ENCODE measurements around the gene PROZ.

PROZ gene

DNA sequence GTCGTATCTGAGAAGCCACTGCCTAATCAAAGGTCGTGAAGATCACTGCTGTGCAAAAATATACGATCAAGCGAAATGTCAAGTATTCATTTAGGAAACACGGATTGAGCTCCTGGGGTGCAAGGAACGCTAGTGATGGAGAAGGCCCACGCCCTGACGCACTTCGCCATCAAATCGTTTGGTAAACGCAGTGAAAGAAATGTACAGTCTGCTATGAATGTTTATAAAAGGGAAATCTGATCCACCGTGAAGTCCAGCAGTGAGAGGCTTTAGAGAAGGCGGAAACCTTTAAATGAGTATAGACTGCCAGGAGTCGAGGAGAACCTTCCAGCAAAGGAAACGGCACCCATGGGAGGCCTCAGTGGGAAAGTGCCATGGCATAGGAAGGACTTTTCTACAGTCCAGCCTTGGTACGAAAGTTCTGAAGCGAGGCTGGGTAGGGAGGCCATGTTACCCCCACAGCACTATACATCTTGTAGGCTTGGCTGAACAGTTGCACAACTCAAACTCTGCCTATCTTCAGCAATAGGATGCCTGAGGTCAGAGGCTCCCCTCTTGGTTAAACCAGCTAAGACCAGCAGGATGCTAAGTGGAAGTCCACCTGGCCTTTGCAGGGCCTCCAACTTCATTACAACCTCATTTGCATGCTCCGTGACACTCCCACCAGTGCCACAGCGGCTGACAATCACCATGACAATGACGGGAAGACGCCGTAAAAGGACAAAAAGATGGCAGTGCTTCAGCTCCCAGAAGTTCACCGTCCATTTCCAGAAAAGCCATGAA lies 29.6 kb downstream of the PROZ start:
- Histone ChIP-seq H3K23ac (ENCODE audit: low read length in 2 of 2) (peak overlapping the region in 1 of 2 experiments; percentile 83), H3K79me1 (replicated peaks; ENCODE audit: low read length, poor library complexity, severe bottlenecking) (peaks cover 8% of the 10 kb centered on the region), H3K4me1 (ENCODE audit: control insufficient read depth, insufficient read depth, low read depth, low read length) (peaks cover 24% of the 10 kb centered on the region), H3K4me3 (ENCODE audit: insufficient read depth in 1 of 2, low read depth in 1 of 2, low read length in 2 of 2) (peak overlapping the region in 1 of 2 experiments; percentile 25), H3K4me2 (ENCODE audit: low read length, poor library complexity, severe bottlenecking) (no peak overlapping the region), H2AK5ac (ENCODE audit: low read length, severe bottlenecking) (peak overlapping the region; percentile 84), H3K27me3 (ENCODE audit: control insufficient read depth in 1 of 2, insufficient read depth in 1 of 2, low read length in 2 of 2) (no peaks in the 10 kb centered on the region), H4K8ac (ENCODE audit: low read length) (peak overlapping the region; percentile 70), H4K91ac (ENCODE audit: low read length) (peak overlapping the region; percentile 45), H3K14ac (ENCODE audit: low read length in 2 of 2) (no peak overlapping the region), H3K4ac (ENCODE audit: low read depth in 1 of 2, low read length in 2 of 2) (peak overlapping the region; percentile 28 to 68), H2BK15ac (ENCODE audit: low read depth, poor library complexity, severe bottlenecking) (peak overlapping the region; percentile 60), H2BK120ac (ENCODE audit: low read depth, low read length) (peak overlapping the region; percentile 29), H3K36me3 (ENCODE audit: control insufficient read depth in 1 of 2, insufficient read depth in 2 of 2, low read depth in 1 of 2, low read length in 2 of 2) (peaks cover 18 to 63% of the 10 kb centered on the region in 2 experiments), H2BK12ac (ENCODE audit: low read length in 2 of 2) (peak overlapping the region; percentile 75 to 96), H3K18ac (ENCODE audit: low read depth in 1 of 2, low read length in 2 of 2) (peak overlapping the region; percentile 30 to 31), H3K9me3 (ENCODE audit: control insufficient read depth, low read length) (no peaks in the 10 kb centered on the region), H3K9ac (ENCODE audit: low read length) (peak overlapping the region; percentile 72), H3K27ac (ENCODE audit: low read length, poor library complexity, severe bottlenecking) (peak overlapping the region; percentile 77), H2AFZ (ENCODE audit: low read depth, low read length) (no peak overlapping the region), H2BK5ac (ENCODE audit: low read depth, low read length, poor library complexity, severe bottlenecking) (no peak overlapping the region)
- WGBS: 69% methylated on average over 23 of the region's 23 CpGs
- peak; percentile 37 for DNase-seq

DNA sequence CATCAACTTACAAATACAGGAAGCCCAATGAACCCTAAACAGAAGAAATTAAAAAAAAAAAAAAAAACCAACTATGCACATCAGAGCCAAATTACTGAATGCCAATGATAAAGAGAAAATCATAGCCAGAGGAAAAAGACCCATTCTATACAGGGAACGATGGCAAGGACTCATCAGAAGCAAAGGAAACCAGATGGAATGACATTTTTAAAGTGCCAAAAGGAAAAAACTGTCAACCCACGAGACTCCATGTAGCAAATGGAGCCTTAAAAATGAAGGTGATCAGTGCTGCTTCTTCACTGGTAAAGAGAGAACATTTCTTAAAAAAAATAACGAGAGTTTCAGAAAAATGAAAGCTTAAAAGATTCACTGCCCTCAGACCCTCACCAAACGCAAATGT lies 31.7 kb downstream of the PROZ start:
- H2BK5ac ChIP-seq (ENCODE audit: low read depth, low read length, poor library complexity, severe bottlenecking): no peak overlapping the region
- no peak overlapping the region for H3K4me2 ChIP-seq (ENCODE audit: low read length, poor library complexity, severe bottlenecking)
- H2BK12ac ChIP-seq (ENCODE audit: low read length in 2 of 2): no peak overlapping the region
- H4K8ac ChIP-seq (ENCODE audit: low read length): no peak overlapping the region
- peaks cover 14% of the 10 kb centered on the region for H3K4me1 ChIP-seq (ENCODE audit: control insufficient read depth, insufficient read depth, low read depth, low read length)
- H3K9me3 ChIP-seq (ENCODE audit: control insufficient read depth, low read length): no peaks in the 10 kb centered on the region
- no peak overlapping the region for H4K91ac ChIP-seq (ENCODE audit: low read length)
- H3K36me3 ChIP-seq (ENCODE audit: control insufficient read depth in 1 of 2, insufficient read depth in 2 of 2, low read depth in 1 of 2, low read length in 2 of 2): peaks cover 25 to 58% of the 10 kb centered on the region in 2 experiments
- no peak overlapping the region for H3K27ac ChIP-seq (ENCODE audit: low read length, poor library complexity, severe bottlenecking)
- H3K9ac ChIP-seq (ENCODE audit: low read length): no peak overlapping the region
- no peak overlapping the region for H3K23ac ChIP-seq (ENCODE audit: low read length in 2 of 2)
- H3K18ac ChIP-seq (ENCODE audit: low read depth in 1 of 2, low read length in 2 of 2): no peak overlapping the region
- no peak overlapping the region for H2AFZ ChIP-seq (ENCODE audit: low read depth, low read length)
- H3K4ac ChIP-seq (ENCODE audit: low read depth in 1 of 2, low read length in 2 of 2): no peak overlapping the region
- peaks cover 14% of the 10 kb centered on the region for H3K79me1 ChIP-seq (replicated peaks; ENCODE audit: low read length, poor library complexity, severe bottlenecking)
- H3K27me3 ChIP-seq (ENCODE audit: control insufficient read depth in 1 of 2, insufficient read depth in 1 of 2, low read length in 2 of 2): no peaks in the 10 kb centered on the region
- H2BK15ac ChIP-seq (ENCODE audit: low read depth, poor library complexity, severe bottlenecking): no peak overlapping the region
- 97% methylated on average over 3 of the region's 4 CpGs for WGBS
- H2AK5ac ChIP-seq (ENCODE audit: low read length, severe bottlenecking): no peak overlapping the region
- no peak overlapping the region for H3K14ac ChIP-seq (ENCODE audit: low read length in 2 of 2)
- no peak overlapping the region for H2BK120ac ChIP-seq (ENCODE audit: low read depth, low read length)
- H3K4me3 ChIP-seq (ENCODE audit: insufficient read depth in 1 of 2, low read depth in 1 of 2, low read length in 2 of 2): no peak overlapping the region
- no peak for DNase-seq

DNA sequence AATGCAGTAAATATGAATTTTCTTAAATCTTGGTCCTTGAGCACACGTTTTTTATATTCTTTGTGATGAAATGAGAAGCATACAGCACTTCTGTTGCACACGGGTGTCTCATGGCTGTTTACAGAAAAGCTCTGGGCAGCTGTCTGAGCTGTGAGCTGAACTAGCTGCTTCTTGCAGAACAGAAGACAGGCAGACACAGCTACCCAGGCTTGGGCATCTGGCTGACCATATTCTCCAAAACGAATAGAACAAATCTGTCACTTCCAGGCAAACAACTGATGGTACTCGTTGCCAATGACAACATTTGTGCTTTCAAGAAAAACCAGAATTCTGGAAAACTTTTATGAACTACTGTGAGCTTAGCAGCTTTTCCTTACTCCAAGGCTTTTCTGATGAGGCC lies 33.8 kb downstream of the PROZ start:
- H2AK5ac ChIP-seq (ENCODE audit: low read length, severe bottlenecking): no peak overlapping the region
- H3K36me3 ChIP-seq (ENCODE audit: control insufficient read depth in 1 of 2, insufficient read depth in 2 of 2, low read depth in 1 of 2, low read length in 2 of 2): peaks cover 31 to 77% of the 10 kb centered on the region in 2 experiments
- H2BK15ac ChIP-seq (ENCODE audit: low read depth, poor library complexity, severe bottlenecking): no peak overlapping the region
- no peak overlapping the region for H2BK12ac ChIP-seq (ENCODE audit: low read length in 2 of 2)
- WGBS: 83% methylated on average over 4 of the region's 4 CpGs
- H3K9me3 ChIP-seq (ENCODE audit: control insufficient read depth, low read length): no peaks in the 10 kb centered on the region
- no peak overlapping the region for H4K91ac ChIP-seq (ENCODE audit: low read length)
- H3K27ac ChIP-seq (ENCODE audit: low read length, poor library complexity, severe bottlenecking): no peak overlapping the region
- H2AFZ ChIP-seq (ENCODE audit: low read depth, low read length): no peak overlapping the region
- no peak overlapping the region for H4K8ac ChIP-seq (ENCODE audit: low read length)
- H2BK5ac ChIP-seq (ENCODE audit: low read depth, low read length, poor library complexity, severe bottlenecking): no peak overlapping the region
- H3K27me3 ChIP-seq (ENCODE audit: control insufficient read depth in 1 of 2, insufficient read depth in 1 of 2, low read length in 2 of 2): no peaks in the 10 kb centered on the region
- H3K18ac ChIP-seq (ENCODE audit: low read depth in 1 of 2, low read length in 2 of 2): no peak overlapping the region
- no peak overlapping the region for H2BK120ac ChIP-seq (ENCODE audit: low read depth, low read length)
- no peak overlapping the region for H3K4me3 ChIP-seq (ENCODE audit: insufficient read depth in 1 of 2, low read depth in 1 of 2, low read length in 2 of 2)
- H3K4me1 ChIP-seq (ENCODE audit: control insufficient read depth, insufficient read depth, low read depth, low read length): peaks cover 7% of the 10 kb centered on the region
- peaks cover 15% of the 10 kb centered on the region for H3K79me1 ChIP-seq (replicated peaks; ENCODE audit: low read length, poor library complexity, severe bottlenecking)
- no peak overlapping the region for H3K4ac ChIP-seq (ENCODE audit: low read depth in 1 of 2, low read length in 2 of 2)
- no peak overlapping the region for H3K14ac ChIP-seq (ENCODE audit: low read length in 2 of 2)
- no peak overlapping the region for H3K9ac ChIP-seq (ENCODE audit: low read length)
- H3K4me2 ChIP-seq (ENCODE audit: low read length, poor library complexity, severe bottlenecking): no peak overlapping the region
- no peak overlapping the region for H3K23ac ChIP-seq (ENCODE audit: low read length in 2 of 2)
- no peak for DNase-seq

DNA sequence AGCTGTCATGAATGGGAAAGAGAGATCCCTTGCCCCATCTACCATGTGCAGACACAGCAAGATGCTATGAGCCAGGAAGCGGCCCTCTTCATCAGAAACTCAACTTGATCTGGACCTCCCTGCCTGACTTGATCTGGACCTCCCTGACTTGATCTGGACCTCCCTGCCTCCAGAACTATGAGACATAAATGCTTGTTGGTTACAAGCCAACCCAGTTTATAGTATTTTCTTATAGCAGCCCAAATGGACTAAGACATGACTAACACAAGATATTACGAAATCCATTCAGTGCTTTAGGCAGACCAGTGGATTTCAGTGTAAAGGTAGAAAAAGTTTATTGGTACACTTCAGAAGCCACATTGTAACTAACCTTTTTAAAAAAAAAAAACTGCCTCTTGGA lies 34.5 kb downstream of the PROZ start:
- Histone ChIP-seq H3K27ac (ENCODE audit: low read length, poor library complexity, severe bottlenecking) (no peak overlapping the region), H3K9me3 (ENCODE audit: control insufficient read depth, low read length) (no peaks in the 10 kb centered on the region), H3K36me3 (ENCODE audit: control insufficient read depth in 1 of 2, insufficient read depth in 2 of 2, low read depth in 1 of 2, low read length in 2 of 2) (peaks cover 35 to 82% of the 10 kb centered on the region in 2 experiments), H3K9ac (ENCODE audit: low read length) (no peak overlapping the region), H4K8ac (ENCODE audit: low read length) (no peak overlapping the region), H3K79me1 (replicated peaks; ENCODE audit: low read length, poor library complexity, severe bottlenecking) (peaks cover 17% of the 10 kb centered on the region), H3K4me1 (ENCODE audit: control insufficient read depth, insufficient read depth, low read depth, low read length) (peaks cover 5% of the 10 kb centered on the region), H3K4me2 (ENCODE audit: low read length, poor library complexity, severe bottlenecking) (no peak overlapping the region), H3K14ac (ENCODE audit: low read length in 2 of 2) (no peak overlapping the region), H2AFZ (ENCODE audit: low read depth, low read length) (no peak overlapping the region), H3K27me3 (ENCODE audit: control insufficient read depth in 1 of 2, insufficient read depth in 1 of 2, low read length in 2 of 2) (no peaks in the 10 kb centered on the region), H3K18ac (ENCODE audit: low read depth in 1 of 2, low read length in 2 of 2) (no peak overlapping the region), H4K91ac (ENCODE audit: low read length) (no peak overlapping the region), H2BK15ac (ENCODE audit: low read depth, poor library complexity, severe bottlenecking) (no peak overlapping the region), H2BK5ac (ENCODE audit: low read depth, low read length, poor library complexity, severe bottlenecking) (no peak overlapping the region), H2BK120ac (ENCODE audit: low read depth, low read length) (no peak overlapping the region), H2AK5ac (ENCODE audit: low read length, severe bottlenecking) (no peak overlapping the region), H3K4ac (ENCODE audit: low read depth in 1 of 2, low read length in 2 of 2) (no peak overlapping the region), H3K4me3 (ENCODE audit: insufficient read depth in 1 of 2, low read depth in 1 of 2, low read length in 2 of 2) (no peak overlapping the region), H2BK12ac (ENCODE audit: low read length in 2 of 2) (no peak overlapping the region), H3K23ac (ENCODE audit: low read length in 2 of 2) (no peak overlapping the region)
- 96% methylated on average over 1 of the region's 2 CpGs for WGBS
- peak; percentile 73 for DNase-seq
